HEK293 (cell line): ENCODE measurements around the gene SS18.
A peak's percentile ranks its signal among the peaks of the same experiment; 100 is the strongest.

Experiments
- GLIS1 ChIP-seq: fragments of 450-650 bp; formaldehyde crosslinking; IDR thresholded peaks from 2 replicates; pipeline ENCODE4 v1.5.1; 2016; ENCODE audit warnings: missing biosample characterization, missing genetic modification characterization
- GLIS2 ChIP-seq: fragments of 450-650 bp; formaldehyde crosslinking; IDR thresholded peaks from 2 replicates; pipeline ENCODE4 v1.5.1; 2016; ENCODE audit warnings: missing biosample characterization, missing genetic modification characterization
- KLF7 ChIP-seq: fragments of 450-650 bp; formaldehyde crosslinking; IDR thresholded peaks from 2 replicates; pipeline ENCODE4 v1.5.1; 2016; ENCODE audit warnings: missing biosample characterization, missing genetic modification characterization, borderline replicate concordance
- KLF9 ChIP-seq: fragments of 450-650 bp; formaldehyde crosslinking; IDR thresholded peaks from 2 replicates; pipeline ENCODE4 v1.5.1; 2016; ENCODE audit warnings: missing biosample characterization, missing genetic modification characterization, low read depth
- SP2 ChIP-seq: fragments of 450-650 bp; formaldehyde crosslinking; IDR thresholded peaks from 2 replicates; pipeline ENCODE4 v1.5.1; 2016; ENCODE audit warnings: missing biosample characterization, missing genetic modification characterization
- TCF7L2 ChIP-seq: IDR thresholded peaks from 2 replicates; pipeline ENCODE4 v1.6.1; 2011; ENCODE audit warnings: low read depth, mild to moderate bottlenecking, inconsistent platforms, low read length, moderate library complexity, borderline replicate concordance
- YY1 ChIP-seq: fragments of 450-650 bp; formaldehyde crosslinking; IDR thresholded peaks from 2 replicates; pipeline ENCODE4 v1.5.1; 2018; ENCODE audit warnings: missing biosample characterization, missing genetic modification characterization
- ZBTB11 ChIP-seq: fragments of 450-650 bp; formaldehyde crosslinking; conservative IDR thresholded peaks from 2 replicates; pipeline ENCODE4 v1.5.1; 2016; ENCODE audit warnings: low read depth, missing biosample characterization, missing genetic modification characterization
- ZBTB20 ChIP-seq: fragments of 450-650 bp; formaldehyde crosslinking; IDR thresholded peaks from 2 replicates; pipeline ENCODE4 v1.5.1; 2016; ENCODE audit warnings: missing biosample characterization, missing genetic modification characterization
- ZBTB48 ChIP-seq: fragments of 450-650 bp; formaldehyde crosslinking; IDR thresholded peaks from 2 replicates; pipeline ENCODE4 v1.5.1; 2016; ENCODE audit warnings: missing biosample characterization, missing genetic modification characterization
- ZBTB8A ChIP-seq: fragments of 450-650 bp; formaldehyde crosslinking; IDR thresholded peaks from 2 replicates; pipeline ENCODE4 v1.5.1; 2016; ENCODE audit warnings: missing biosample characterization, missing genetic modification characterization
- ZFHX2 ChIP-seq: fragments of 450-650 bp; formaldehyde crosslinking; conservative IDR thresholded peaks from 2 replicates; pipeline ENCODE4 v1.5.1; 2016; ENCODE audit warnings: missing biosample characterization, missing genetic modification characterization
- ZFP37 ChIP-seq: fragments of 450-650 bp; formaldehyde crosslinking; IDR thresholded peaks from 2 replicates; pipeline ENCODE4 v1.5.1; 2016; ENCODE audit warnings: missing biosample characterization, missing genetic modification characterization
- ZFP41 ChIP-seq: fragments of 450-650 bp; formaldehyde crosslinking; IDR thresholded peaks from 2 replicates; pipeline ENCODE4 v1.5.1; 2016; ENCODE audit warnings: missing biosample characterization, missing genetic modification characterization, borderline replicate concordance
- ZNF121 ChIP-seq: fragments of 450-650 bp; formaldehyde crosslinking; IDR thresholded peaks from 2 replicates; pipeline ENCODE4 v1.5.1; 2016; ENCODE audit warnings: missing biosample characterization, missing genetic modification characterization
- ZNF169 ChIP-seq: fragments of 450-650 bp; formaldehyde crosslinking; IDR thresholded peaks from 2 replicates; pipeline ENCODE4 v1.5.1; 2016; ENCODE audit warnings: missing biosample characterization, missing genetic modification characterization
- ZNF366 ChIP-seq: fragments of 450-650 bp; formaldehyde crosslinking; conservative IDR thresholded peaks from 2 replicates; pipeline ENCODE4 v1.5.1; 2016; ENCODE audit warnings: missing biosample characterization, missing genetic modification characterization
- ZNF433 ChIP-seq: fragments of 450-650 bp; formaldehyde crosslinking; IDR thresholded peaks from 2 replicates; pipeline ENCODE4 v1.5.1; 2016; ENCODE audit warnings: missing biosample characterization, missing genetic modification characterization, low read depth
- ZNF514 ChIP-seq: fragments of 450-650 bp; formaldehyde crosslinking; IDR thresholded peaks from 2 replicates; pipeline ENCODE4 v1.5.1; 2016; ENCODE audit warnings: missing biosample characterization, missing genetic modification characterization
- ZNF561 ChIP-seq: fragments of 450-650 bp; IDR thresholded peaks from 2 replicates; pipeline ENCODE4 v1.5.1; 2018; ENCODE audit warnings: missing biosample characterization, missing genetic modification characterization, borderline replicate concordance
- ZNF571 ChIP-seq: fragments of 450-650 bp; formaldehyde crosslinking; IDR thresholded peaks from 2 replicates; pipeline ENCODE4 v1.5.0; 2017; ENCODE audit warnings: missing biosample characterization, missing genetic modification characterization
- ZNF600 ChIP-seq: fragments of 450-650 bp; formaldehyde crosslinking; IDR thresholded peaks from 2 replicates; pipeline ENCODE4 v1.5.1; 2016; ENCODE audit warnings: missing biosample characterization, missing genetic modification characterization
- ZNF658 ChIP-seq: fragments of 450-650 bp; formaldehyde crosslinking; IDR thresholded peaks from 2 replicates; pipeline ENCODE4; 2016; ENCODE audit warnings: missing biosample characterization, missing genetic modification characterization
- ZSCAN18 ChIP-seq: fragments of 450-650 bp; formaldehyde crosslinking; IDR thresholded peaks from 2 replicates; pipeline ENCODE4 v1.5.1; 2016; ENCODE audit warnings: missing biosample characterization, missing genetic modification characterization
- ZSCAN5A ChIP-seq: fragments of 450-650 bp; formaldehyde crosslinking; IDR thresholded peaks from 2 replicates; pipeline ENCODE4 v1.5.1; 2016; ENCODE audit warnings: missing biosample characterization, missing genetic modification characterization
- TF ChIP-seq, protein P1 (sequence below): fragments of 450-650 bp; formaldehyde crosslinking; IDR thresholded peaks from 2 replicates; pipeline ENCODE4 v1.5.0; 2017; ENCODE audit warnings: missing biosample characterization, missing genetic modification characterization, borderline replicate concordance
- TF ChIP-seq, protein P2 (sequence below): fragments of 450-650 bp; formaldehyde crosslinking; IDR thresholded peaks from 2 replicates; pipeline ENCODE4 v1.5.1; 2016; ENCODE audit warnings: missing biosample characterization, missing genetic modification characterization
- TF ChIP-seq, protein P3 (sequence below): sonication (generic); formaldehyde crosslinking; IDR thresholded peaks from 2 replicates; pipeline ENCODE4 v1.8.1; 2022; ENCODE audit warnings: mild to moderate bottlenecking, moderate library complexity, missing genetic modification reagents

SS18 gene

DNA sequence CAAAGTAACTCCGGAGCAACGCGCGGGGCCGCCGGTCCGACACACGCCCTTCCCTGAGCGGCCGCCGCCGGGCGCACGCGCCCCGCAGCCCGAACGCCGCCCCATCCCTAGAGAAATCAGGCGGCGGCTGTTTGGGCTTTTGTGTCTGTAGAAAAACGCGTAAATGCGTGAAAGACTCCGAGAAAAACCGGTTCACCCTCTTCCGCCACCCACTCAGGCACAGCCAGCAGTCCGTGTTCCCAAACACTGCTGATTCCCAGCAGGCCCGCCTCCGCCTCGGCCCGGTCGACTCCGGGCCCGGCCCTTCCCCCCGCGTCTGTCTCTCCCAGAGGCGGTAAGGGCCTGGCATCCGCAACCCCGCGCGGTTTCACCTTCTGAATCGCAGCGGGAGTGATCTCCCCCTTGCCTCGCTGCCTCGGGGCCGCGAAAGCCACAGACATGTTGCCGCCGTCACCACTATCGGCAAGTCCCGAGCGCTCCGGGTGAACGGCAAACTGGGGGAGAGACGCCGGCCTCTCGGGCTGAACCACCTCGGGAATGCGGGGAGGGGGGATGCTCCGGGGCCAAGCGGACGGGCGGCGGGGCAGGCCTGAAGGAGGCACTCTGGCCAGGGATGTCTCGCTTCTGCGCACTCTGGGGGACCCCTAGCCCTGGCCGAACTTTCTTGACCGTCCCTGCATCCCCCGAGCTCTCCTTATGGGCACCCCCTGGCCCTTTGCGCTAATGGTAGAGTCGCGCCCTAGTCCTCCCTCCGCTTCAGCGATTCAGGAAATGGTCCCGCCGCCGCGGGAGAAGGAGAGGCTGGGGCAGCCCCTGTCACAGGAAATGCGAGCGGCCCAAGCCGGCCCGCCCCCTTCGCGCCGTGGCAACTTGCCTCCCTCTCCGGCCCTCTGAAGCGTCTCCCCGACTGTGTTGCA is at the start of gene SS18 (continued):
- no peak for TF ChIP-seq ZNF658
- TF ChIP-seq ZNF514 (tag by site-specific recombination): no peak
- peak; percentile 100 for TF ChIP-seq ZBTB48 (tag by site-specific recombination)
- peak; percentile 73; the same call in 1 of the 2 replicates for TF ChIP-seq ZNF121
- 0 out of 2 replicates have a peak, but pooled peaks have one; percentile 16 for TF ChIP-seq ZNF561 (tag by site-specific recombination)
- TF ChIP-seq SP2 (tag by site-specific recombination): peak; percentile 72
- TF ChIP-seq ZFP41 (tag by site-specific recombination): no peak
- TF ChIP-seq ZBTB11 (tag by site-specific recombination): peak; percentile 82
- no peak for TF ChIP-seq ZNF433
- no peak for TF ChIP-seq ZNF571 (tag by site-specific recombination)
- TF ChIP-seq KLF7 (tag by site-specific recombination): 0 out of 2 replicates have a peak, but pooled peaks have one; percentile 44
- TF ChIP-seq ZSCAN18 (tag by site-specific recombination): no peak
- peak; percentile 83 for TF ChIP-seq ZNF600 (tag by site-specific recombination)
- peak; percentile 73 for TF ChIP-seq ZFHX2 (tag by site-specific recombination)
- TF ChIP-seq ZBTB8A (tag by site-specific recombination): peak; percentile 96
- TF ChIP-seq ZFP37 (tag by site-specific recombination): peak; percentile 79
- 0 out of 2 replicates have a peak, but pooled peaks have one; percentile 42 for TF ChIP-seq ZNF366 (tag by site-specific recombination)
- TF ChIP-seq, protein P1, sequence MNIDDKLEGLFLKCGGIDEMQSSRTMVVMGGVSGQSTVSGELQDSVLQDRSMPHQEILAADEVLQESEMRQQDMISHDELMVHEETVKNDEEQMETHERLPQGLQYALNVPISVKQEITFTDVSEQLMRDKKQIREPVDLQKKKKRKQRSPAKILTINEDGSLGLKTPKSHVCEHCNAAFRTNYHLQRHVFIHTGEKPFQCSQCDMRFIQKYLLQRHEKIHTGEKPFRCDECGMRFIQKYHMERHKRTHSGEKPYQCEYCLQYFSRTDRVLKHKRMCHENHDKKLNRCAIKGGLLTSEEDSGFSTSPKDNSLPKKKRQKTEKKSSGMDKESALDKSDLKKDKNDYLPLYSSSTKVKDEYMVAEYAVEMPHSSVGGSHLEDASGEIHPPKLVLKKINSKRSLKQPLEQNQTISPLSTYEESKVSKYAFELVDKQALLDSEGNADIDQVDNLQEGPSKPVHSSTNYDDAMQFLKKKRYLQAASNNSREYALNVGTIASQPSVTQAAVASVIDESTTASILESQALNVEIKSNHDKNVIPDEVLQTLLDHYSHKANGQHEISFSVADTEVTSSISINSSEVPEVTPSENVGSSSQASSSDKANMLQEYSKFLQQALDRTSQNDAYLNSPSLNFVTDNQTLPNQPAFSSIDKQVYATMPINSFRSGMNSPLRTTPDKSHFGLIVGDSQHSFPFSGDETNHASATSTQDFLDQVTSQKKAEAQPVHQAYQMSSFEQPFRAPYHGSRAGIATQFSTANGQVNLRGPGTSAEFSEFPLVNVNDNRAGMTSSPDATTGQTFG (tag by site-specific recombination): 0 out of 2 replicates have a peak, but pooled peaks have one; percentile 25
- no peak for TF ChIP-seq ZNF169 (tag by site-specific recombination)
- TF ChIP-seq GLIS1 (tag by site-specific recombination): peak; percentile 45
- TF ChIP-seq, protein P2, sequence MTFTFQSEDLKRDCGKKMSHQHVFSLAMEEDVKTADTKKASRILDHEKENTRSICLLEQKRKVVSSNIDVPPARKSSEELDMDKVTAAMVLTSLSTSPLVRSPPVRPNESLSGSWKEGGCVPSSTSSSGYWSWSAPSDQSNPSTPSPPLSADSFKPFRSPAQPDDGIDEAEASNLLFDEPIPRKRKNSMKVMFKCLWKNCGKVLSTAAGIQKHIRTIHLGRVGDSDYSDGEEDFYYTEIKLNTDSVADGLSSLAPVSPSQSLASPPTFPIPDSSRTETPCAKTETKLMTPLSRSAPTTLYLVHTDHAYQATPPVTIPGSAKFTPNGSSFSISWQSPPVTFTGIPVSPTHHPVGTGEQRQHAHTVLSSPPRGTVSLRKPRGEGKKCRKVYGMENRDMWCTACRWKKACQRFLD: no peak
- TF ChIP-seq KLF9: peak; percentile 83
- TF ChIP-seq GLIS2 (tag by site-specific recombination): peak; percentile 58
- no peak for TF ChIP-seq ZSCAN5A (tag by site-specific recombination)
- TF ChIP-seq TCF7L2: 0 out of 2 replicates have a peak, but pooled peaks have one; percentile 25
- peak; percentile 81 for TF ChIP-seq ZBTB20 (tag by site-specific recombination)
- no peak; the same call in 1 of the 2 replicates for TF ChIP-seq YY1 (tag by site-specific recombination)
- TF ChIP-seq, protein P3, sequence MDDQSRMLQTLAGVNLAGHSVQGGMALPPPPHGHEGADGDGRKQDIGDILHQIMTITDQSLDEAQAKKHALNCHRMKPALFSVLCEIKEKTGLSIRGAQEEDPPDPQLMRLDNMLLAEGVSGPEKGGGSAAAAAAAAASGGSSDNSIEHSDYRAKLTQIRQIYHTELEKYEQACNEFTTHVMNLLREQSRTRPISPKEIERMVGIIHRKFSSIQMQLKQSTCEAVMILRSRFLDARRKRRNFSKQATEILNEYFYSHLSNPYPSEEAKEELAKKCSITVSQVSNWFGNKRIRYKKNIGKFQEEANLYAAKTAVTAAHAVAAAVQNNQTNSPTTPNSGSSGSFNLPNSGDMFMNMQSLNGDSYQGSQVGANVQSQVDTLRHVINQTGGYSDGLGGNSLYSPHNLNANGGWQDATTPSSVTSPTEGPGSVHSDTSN: no peak
